ENCODE data around the gene HAUS1.

The HAUS1 gene

DNA sequence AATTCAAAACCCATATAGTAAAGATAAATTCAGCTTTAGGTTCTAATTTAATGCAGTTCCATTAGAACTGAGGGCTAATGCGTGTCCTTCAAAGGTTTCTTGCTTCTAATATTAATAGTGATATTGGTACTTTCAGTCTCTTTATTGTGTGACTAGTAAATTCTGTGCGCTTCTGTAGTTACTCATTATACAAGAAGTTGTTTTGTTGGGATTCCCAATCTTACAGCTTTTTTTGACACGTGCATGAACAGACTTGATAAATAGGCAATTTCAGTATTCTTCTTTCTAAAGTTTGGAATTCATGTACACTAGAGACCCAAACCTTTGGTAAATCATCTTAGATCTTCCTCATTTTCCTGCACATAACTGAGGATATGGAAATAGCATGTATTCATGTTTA, 71.8 kb downstream of the HAUS1 start:
- H3K4me2 ChIP-seq (ENCODE audit: low read depth, low read length, poor library complexity, severe bottlenecking) = peak overlapping the region; percentile 78
- peak overlapping the region; percentile 89 for H3K9ac ChIP-seq (ENCODE audit: low read depth, low read length, poor library complexity, severe bottlenecking)
- no peaks in the 10 kb centered on the region for H3K9me2 ChIP-seq (replicated peaks; ENCODE audit: low read depth, low read length)
- H3K36me3 ChIP-seq (ENCODE audit: insufficient read depth, low read length) = no peaks in the 10 kb centered on the region
- no peaks in the 10 kb centered on the region for H3K9me3 ChIP-seq (ENCODE audit: insufficient read depth, low read depth, low read length)
- TF ChIP-seq, protein P1, sequence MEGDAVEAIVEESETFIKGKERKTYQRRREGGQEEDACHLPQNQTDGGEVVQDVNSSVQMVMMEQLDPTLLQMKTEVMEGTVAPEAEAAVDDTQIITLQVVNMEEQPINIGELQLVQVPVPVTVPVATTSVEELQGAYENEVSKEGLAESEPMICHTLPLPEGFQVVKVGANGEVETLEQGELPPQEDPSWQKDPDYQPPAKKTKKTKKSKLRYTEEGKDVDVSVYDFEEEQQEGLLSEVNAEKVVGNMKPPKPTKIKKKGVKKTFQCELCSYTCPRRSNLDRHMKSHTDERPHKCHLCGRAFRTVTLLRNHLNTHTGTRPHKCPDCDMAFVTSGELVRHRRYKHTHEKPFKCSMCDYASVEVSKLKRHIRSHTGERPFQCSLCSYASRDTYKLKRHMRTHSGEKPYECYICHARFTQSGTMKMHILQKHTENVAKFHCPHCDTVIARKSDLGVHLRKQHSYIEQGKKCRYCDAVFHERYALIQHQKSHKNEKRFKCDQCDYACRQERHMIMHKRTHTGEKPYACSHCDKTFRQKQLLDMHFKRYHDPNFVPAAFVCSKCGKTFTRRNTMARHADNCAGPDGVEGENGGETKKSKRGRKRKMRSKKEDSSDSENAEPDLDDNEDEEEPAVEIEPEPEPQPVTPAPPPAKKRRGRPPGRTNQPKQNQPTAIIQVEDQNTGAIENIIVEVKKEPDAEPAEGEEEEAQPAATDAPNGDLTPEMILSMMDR (conservative IDR thresholded peaks at IDR 0.05; ENCODE audit: low read length) = no peak
- no peak for TF ChIP-seq EZH2phosphoT487 (IDR thresholded peaks at IDR 0.05; ENCODE audit: borderline replicate concordance)
- no peaks in the 10 kb centered on the region for H3F3A ChIP-seq (ENCODE audit: low read depth)
- H2AFZ ChIP-seq (ENCODE audit: low read length) = no peak overlapping the region
- peaks cover 66% of the 10 kb centered on the region for H4K20me1 ChIP-seq (ENCODE audit: insufficient read depth, low read length, poor library complexity, severe bottlenecking)
- H3K27me3 ChIP-seq (ENCODE audit: insufficient read depth, low read length, poor library complexity, severe bottlenecking) = no peaks in the 10 kb centered on the region
- H3K4me3 ChIP-seq (ENCODE audit: low read length, poor library complexity, severe bottlenecking) = peak overlapping the region; percentile 87
- H3K79me2 ChIP-seq (ENCODE audit: insufficient read depth, low read length) = peaks cover 71% of the 10 kb centered on the region
- peaks cover 31% of the 10 kb centered on the region for H3K4me1 ChIP-seq (ENCODE audit: insufficient read depth, low read length, poor library complexity, severe bottlenecking)

Data from Loucy (cell line).